HG03565 (cell line): ENCODE results near the gene SLC2A3.
A peak's percentile ranks its signal among the peaks of the same experiment; 100 is the strongest.
"Not testable (repeated sequence)": the region's sequence is repeated elsewhere in the genome, so short reads cannot be mapped to it uniquely, and the experiment has no call there.

Source experiments
- ATAC-seq: cut with Tn5 transposase; IDR thresholded peaks from one replicate; pipeline ENCODE4 v1.9.1; 2021; ENCODE audit warnings: mild to moderate bottlenecking, moderate library complexity; ENCODE audit not compliant: unreplicated experiment

Gene SLC2A3

DNA sequence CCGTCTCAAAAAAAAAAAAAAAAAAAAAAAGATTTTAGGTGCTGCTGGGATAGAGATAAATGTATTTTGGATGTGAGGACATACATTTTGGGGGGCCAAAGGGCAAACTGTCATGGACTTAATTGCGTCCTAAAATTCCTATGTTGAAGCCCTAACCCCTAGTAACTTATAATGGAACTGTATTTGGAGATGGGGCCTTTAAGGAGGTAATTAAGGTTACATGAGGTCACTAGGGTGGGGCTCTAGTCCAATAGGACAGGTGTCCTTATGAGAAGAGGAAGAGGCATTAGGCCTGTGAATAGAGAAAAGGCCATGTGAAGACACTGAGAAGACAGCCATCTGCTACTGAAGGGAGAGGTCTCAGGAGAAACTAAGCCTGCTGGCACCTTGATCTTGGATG is 17.9 kb upstream of the SLC2A3 start:
- not testable (repeated sequence) for ATAC-seq

DNA sequence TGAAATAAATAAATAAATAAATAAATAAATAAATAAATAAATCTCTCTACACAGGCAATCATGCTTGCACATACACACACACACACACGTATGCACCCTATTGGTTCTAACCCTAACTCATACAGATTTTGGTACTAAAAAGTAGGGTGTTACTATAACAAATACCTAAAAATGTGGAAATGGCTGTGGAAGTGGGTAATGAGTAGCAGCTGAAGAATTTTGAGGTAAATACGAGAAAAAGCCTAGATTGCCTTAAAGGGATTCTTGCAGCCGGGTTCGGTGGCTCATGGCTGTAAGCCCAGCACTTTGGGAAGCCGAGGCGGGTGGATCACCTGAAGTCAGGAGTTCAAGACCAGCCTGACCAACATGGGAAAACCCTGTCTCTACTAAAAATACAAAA is 15.7 kb upstream of the SLC2A3 start:
- no peak for ATAC-seq

DNA sequence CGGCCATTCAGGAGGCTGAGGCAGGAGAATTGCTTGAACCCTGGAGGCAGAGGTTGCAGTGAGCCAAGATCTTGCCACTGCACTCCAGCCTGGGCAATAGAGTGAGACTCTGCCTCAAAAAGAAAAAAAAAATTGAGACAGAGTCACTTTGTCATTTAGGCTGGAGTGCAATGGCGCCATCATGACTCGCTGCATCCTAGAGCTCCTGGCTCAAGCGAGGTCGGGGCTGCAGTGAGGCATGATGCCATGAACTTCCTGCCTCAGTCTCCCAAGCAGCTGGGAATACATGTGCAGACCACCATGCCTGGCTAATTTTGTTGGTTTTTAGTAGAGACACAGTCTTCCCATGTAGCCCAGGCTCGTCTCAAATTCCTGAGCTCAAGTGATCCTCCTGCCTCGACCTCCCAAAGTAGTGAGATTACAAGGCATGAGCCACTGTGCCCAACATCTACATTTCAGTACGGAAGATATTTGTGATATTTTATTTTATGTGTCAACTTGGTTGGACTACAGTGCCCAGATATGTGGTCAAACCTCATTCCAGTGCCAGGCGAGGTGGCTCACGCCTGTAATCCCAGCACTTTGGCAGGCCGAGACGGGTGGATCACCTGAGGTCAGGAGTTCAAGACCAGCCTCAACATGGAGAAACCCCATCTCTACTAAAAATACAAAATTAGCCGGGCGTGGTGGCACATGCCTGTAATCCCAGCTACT is 14.4 kb upstream of the SLC2A3 start:
- ATAC-seq: not testable (repeated sequence)

DNA sequence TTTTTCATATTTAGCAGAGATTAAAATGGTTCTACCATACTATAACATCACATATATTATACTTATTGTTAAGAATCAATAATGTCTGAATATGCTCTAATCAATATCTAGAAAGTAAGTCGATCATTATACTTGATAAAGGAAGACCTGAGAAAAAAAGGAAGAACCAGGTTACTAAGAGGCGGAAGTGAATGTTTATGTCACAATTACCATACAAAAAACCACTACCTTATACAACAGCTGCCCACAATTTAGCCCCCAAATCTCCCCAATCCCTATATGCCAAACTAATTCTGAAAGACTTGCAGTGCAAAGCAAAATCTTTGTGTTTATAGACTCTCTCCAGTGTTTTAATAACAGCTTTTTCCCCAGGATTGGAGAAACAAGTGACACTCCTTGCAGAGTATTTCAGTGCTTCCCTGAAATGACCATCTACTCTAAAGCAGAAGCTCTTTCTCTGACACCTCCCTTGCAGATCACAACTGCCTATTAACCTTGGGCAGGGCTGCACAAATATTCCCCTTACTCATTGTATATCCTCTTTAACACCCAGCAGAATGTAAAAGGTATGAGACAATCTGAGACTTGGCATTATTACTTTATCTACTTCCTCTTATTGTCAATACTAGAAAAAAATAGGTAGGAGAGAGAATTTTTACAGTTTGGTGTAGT is 12.7 kb upstream of the SLC2A3 start:
- no peak for ATAC-seq

DNA sequence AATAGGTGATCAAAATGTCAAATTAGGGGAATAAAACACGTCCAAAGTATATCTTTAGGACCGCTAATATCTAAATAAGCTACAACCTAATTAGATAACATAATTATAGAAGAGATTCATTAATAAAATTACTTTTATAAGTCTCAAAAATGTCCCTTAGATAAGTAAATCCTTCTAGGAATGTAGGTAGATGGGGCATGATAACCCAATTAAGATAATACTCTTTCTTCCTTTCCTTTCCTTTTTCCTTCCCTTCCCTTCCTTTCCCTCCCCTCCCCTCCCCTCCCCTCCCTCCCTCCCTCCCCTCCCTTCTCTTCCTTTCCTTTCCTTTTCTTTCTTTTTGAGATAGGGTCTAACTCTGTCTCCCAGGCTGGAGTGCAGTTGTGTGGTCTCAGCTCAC is 11.0 kb upstream of the SLC2A3 start:
- ATAC-seq: no peak

DNA sequence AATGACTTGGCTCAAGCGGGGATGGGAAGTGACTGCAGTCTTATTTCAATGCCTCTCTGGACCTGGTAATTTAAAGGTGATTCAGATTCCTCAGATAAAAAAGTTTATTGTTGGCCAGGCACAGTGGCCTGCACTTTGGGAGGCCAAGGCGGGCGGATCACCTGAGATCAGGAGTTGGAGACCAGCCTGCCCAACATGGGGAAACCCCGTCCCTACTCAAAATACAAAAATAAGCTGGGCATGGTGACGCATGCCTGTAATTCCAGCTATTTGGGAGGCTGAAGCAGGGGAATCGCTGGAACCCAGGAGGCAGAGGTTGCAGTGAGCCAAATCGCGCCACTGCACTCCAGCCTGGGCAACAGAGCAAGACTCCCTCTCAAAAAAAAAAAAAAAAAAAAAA is 8.8 kb upstream of the SLC2A3 start:
- not testable (repeated sequence) for ATAC-seq

DNA sequence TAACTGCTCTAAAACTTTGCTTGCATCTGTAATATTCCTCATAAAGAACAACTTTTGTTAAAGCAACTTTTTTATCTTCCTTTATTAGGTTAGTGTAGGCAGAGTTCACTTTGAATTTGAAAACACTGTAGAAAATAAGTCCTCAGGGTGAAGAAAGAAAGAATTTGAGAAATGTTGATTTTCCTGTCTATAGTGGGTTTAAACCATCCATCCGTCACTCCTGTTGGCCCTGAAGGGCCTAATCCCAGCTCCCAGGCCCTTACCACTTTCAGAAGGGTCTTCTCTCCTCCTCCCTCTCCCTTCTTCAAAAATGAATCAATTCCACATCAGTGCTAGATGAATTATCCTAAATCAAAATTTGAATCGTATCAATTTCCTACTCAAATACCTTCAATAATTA is 4.9 kb upstream of the SLC2A3 start:
- ATAC-seq: no peak

DNA sequence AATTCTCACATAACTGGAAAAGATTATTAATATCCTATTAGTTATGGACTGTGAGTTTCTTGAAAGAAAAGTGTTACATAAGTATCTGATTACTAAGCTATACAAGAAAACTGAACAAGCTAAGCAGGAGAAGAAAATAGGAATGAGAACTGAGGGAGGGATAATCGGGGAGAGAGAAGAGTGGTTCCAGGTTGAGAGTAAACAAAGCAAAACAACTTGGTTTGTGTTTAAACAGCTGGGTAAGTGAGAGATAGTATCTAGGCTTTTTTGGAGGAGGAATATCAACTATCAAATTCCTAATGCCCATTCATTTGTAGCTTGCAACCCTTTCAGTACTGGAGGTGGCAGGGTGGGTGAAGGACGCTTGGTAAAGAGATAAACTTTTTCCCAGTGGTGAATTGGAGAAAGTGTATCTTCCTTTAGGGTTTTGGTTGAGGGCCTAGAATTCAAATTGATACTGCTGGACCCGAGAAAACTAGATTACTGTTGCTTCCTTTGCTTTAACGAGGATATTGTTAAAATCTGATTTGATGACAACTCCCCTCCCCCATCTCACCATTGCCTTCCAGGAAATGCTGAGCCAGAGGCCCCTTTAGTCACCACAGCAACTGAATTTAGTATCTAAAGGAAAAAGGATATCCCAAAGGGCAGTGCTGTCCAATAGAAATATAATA is 2.0 kb upstream of the SLC2A3 start:
- no peak for ATAC-seq

DNA sequence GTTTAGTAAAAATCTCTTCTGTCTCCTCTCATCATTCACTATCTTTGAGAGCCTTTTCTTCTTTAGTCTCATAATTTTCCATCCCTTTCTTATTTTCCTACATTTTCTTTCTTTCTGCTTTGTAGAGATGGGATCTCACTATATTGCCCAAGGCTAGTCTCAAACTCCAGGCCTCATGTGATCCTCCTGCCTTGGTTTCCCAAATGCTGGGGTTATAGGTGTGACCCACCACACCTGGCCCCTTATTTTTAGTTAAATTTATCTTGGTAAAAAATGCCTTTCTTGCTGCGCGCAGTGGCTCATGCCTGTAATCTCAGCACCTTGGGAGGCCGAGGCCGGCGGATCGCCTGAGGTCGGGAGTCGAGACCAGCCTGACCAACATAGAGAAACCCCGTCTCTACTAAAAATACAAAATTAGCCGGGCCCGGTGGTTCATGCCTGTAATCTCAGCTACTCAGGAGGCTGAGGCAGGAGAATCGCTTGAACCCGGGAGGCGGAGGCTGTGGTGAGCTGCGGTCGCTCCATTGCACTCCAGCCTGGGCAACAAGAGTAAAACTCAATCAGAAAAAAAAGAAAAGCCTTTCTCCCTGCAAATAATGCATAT is 996 bp downstream of the SLC2A3 start:
- ATAC-seq: no peak

DNA sequence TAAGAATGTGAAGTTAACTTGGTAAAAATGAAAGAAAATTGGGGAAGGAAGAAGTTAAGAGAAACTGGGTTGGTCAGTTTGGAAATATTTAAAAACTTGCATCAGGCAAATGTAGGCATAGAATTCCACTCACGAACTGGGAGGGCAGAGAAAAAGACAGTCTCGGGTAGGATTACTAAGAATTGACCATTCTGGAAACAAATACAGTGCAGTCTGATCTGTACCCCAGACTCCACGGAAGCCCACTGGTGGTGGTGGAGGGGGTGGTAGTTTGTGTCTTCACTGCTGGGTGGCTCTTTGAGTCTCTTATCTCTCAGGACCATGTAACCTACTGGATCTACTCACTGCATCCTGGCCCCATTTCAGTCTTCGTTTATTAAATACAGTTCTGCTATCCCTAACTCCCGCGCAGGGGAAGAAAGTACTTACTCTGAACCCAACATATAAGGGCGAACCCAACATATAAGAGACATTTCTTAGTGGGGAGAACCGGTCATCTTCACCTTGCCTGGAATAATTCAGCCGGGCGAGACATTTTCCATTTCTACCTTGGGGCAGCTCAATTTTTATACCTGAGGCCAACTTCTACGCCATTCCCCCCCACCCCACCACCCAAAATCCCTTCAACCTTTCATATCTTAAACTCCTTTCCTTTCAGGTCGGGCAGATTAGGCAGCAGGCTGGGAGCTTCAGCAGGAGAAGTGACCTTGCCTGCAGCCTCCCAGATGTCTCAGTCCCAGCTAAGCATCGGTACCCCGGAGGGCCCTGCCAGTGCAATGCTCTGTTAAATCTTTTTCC is 1.7 kb downstream of the SLC2A3 start:
- ATAC-seq: no peak

DNA sequence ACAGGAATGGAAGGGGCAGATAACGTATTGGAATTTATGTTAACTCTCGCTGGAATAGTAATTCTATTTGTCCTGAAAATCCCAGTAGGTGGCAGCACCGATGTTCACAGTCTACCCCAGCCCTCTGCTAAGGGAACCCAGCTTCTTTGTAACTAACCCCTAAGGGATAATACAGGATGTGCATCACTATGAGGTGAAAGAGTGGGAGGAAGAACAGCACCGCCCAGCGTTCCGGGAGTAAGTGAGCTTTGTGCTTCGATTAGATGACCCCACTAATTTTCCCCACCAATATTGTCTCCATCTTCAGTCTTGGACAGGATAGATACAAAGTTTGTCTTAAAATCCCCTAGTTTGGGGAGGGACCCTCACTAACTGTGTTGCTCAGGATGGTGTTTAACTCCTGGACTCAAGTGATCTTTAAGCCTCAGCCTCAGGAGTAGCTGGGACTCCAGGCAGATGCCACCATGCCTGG is 2.7 kb downstream of the SLC2A3 start:
- peak; percentile 81 for ATAC-seq

DNA sequence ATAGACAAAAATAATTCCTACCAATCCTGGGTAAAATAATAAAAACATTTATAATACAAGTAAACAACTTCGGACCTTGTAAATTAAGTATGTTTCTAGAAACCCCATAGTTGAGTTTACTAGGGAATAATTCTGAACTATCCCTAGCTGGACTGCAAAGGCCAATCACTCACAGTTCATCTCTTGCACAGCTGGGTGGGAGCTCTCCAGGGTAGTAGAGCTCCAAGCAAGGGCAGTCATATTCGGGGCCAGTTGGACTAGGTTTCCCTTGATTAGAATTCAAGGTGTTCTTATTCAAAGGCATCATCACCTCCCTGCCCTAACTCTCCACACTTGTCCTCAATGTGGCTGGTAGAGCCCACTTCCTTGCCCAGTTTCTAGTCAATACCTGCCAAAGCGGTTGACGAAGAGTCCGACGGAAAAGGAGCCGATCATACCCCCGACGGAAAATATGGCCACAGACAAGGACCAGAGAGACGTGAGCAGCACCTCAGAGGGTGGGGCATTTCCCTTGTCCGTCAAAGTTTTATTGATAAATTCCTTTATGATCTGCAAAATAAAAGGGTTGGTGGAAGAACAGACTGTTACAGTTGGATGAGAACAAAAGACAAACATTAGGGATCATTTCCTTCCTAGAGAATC is 3.3 kb downstream of the SLC2A3 start:
- ATAC-seq: not testable (repeated sequence)

DNA sequence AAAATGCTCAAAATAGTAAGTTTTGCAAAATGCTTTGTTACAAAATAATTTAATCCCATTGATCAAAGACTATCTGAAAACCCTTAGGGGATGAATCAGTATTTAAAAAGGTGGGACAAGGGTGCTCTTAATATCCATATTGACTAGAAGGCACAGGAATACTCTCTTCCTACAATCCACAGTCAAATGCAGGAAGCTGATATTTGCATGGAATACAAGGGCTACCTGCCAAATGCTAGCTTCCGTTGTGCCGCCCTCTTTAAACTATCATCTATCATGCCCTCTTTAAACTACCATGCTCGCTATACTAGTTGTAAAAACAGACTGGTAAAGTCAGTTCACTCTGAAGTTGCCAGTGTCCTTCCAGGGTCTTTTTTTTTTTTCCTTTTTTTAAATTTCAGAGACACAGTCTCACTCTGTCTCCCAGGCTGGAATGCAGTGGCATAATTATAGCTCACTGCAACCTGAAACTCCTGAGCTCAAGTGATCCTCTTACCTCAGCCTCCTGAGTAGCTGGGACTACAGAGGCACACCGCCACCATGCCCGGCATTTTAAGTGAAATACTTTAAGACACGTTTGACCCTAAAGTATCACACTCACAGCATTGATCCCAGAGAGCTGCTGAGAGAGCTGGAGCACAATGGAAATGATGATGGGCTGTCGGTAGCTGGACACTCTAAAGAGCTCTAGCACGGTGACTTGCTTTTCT is 6.7 kb downstream of the SLC2A3 start:
- ATAC-seq: no peak

DNA sequence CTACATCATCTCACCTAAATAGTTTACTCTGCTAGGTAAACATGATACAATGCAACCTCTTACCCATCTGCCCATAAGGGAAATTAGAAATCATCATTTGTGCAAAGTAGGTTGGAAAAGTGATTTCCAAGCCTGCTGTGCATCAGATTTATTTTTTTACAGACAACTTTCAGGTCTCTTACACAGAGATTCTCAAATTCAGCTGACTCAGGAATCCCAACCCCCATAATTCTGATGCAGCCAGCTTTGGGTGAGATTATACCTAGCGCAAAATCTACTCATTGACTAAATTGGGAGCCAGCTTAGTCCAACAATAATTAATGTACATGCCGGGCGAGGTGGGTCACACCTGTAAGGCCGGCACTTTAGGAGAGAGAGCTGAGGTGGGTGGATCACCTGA is 8.5 kb downstream of the SLC2A3 start:
- no peak for ATAC-seq

DNA sequence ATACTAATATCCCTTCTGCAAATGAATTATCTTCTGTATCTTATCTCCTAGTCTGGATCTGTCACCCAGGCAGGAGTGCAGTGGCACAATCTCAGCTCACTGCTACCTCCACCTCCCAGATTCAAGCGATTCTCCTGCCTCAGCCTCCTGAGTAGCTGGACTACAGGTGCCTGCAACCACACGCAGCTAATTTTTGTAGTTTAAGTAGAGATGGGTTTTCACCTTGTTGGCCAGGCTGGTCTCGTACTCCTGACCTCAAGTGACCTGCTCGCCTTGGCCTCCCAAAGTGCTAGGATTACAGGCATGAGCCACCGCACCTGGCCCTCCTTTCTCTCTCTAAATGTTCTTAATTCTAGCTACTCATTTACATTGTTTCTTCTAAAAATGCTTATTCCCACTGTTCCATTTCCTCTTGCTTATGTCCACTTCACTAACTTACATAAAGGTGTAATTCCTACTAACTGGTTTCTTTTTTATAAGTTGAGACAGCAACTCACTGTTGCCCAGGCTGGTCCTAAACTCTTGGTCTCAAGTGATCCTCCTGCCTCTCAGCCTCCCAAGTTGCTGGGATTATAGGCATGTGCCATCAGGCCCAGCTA is 9.8 kb downstream of the SLC2A3 start:
- not testable (repeated sequence) for ATAC-seq

DNA sequence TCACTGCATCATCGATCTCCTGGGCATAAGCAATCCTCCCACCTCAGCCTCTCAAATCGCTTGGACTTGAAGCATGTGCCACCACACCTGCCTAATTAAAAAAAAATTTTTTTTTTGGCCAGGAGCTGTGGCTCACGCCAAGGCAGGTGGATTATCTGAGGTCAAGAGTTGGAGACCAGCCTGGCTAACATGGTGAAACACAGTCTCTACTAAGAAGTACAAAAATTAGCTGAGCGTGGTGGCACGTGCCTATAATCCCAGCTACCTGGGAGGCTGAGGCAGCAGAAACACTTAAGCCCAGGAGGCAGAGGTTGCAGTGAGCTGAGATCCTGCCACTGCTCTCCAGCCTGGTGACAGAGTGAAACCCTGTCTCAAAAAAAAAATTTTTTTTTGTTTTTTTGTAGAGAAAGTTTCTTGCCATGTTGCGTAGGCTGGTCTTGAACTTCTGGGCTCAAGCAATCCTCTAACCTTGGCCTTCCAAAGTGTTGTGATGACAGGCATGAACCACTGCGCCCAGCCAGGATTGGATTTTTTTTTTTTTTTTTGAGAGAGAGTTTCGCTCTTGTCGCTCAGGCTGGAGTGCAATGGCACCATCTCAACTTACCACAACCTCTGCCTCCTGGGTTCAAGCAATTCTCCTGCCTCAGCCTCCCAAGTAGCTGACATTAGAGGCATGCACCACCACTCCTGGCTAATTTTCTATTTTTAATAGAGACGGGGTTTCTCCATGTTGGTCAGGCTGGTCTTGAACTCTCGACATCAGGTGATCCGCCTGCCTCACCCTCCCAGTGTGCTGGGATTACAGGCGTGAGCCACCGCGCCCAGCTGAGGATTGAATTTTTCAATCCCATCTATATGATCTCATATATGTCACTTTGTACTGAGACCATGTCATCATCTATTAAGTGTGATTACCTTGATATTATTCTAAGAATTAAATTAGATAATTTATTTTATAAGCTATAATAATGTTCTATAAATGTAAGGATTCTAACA is 12.4 kb downstream of the SLC2A3 start:
- no peak for ATAC-seq

DNA sequence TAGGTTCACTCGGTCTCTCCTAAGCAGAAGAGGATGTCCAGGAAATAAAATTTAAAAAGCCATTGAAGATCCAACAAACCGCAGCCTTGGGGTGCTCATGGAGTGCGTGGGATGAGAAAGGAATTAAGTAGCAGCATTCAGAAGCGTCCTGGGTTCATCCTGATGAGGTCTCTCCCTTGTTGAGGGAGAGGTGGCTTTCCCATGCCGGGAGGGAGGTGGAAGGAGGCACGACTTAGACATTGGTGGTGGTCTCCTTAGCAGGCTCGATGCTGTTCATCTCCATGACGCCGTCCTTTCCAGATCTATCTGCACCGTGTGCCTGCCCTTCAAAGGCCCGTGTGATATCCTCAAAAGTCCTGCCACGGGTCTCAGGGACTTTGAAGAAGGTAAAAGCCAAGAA is 14.8 kb downstream of the SLC2A3 start:
- not testable (repeated sequence) for ATAC-seq

DNA sequence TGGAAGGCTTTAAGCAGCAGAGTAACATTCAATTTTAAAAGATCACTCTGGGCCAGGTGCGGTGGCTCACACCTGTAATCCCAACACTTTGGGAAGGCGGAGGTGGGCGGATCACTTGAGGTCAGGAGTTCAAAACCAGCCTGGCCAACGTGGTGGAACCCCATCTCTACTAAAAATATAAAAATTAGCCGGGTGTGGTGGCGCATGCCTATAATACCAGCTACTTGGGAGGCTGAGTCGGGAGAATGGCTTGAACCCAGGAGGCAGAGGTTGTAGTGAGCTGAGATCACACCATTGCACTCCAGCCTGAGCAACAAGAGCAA is 17.8 kb downstream of the SLC2A3 start:
- not testable (repeated sequence) for ATAC-seq
